GM19240 (cell line): ENCODE measurements around the gene HTR3B.
"Not testable (repeated sequence)": the region's sequence is repeated elsewhere in the genome, so short reads cannot be mapped to it uniquely, and the experiment has no call there.

Experiments
- DNase-seq: peaks from one replicate; pipeline ENCODE4 v3.0.0; 2011; ENCODE audit warnings: low spot score; ENCODE audit not compliant: insufficient read length

Gene HTR3B

GRCh38 chr11:113904379-113905101 lies at the start of gene HTR3B:
HTR3B (plus strand) TSS chr11:113904796; CDS start chr11:113904934, 138 bp downstream.
- no peak for DNase-seq

GRCh38 chr11:113855803-113856202 lies 48.8 kb upstream of the HTR3B start:
- no peak for DNase-seq

GRCh38 chr11:113856966-113857759 lies 47.4 kb upstream of the HTR3B start:
- DNase-seq = no peak

GRCh38 chr11:113859665-113860064 lies 44.9 kb upstream of the HTR3B start:
- DNase-seq = peak; percentile 16

GRCh38 chr11:113862435-113862834 lies 42.2 kb upstream of the HTR3B start:
- DNase-seq = no peak

- no peak for DNase-seq
Observed at GRCh38 chr11:113864410-113864809, 40.2 kb upstream of the HTR3B start.

GRCh38 chr11:113865873-113866272 lies 38.7 kb upstream of the HTR3B start:
- DNase-seq = no peak

- no peak for DNase-seq
Observed at GRCh38 chr11:113867843-113868503, 36.6 kb upstream of the HTR3B start.

GRCh38 chr11:113871336-113871735 lies 33.3 kb upstream of the HTR3B start:
- no peak for DNase-seq

GRCh38 chr11:113873236-113873626 lies 31.4 kb upstream of the HTR3B start:
- no peak for DNase-seq

GRCh38 chr11:113874096-113874495 lies 30.5 kb upstream of the HTR3B start:
- no peak for DNase-seq

- DNase-seq = no peak
Observed at GRCh38 chr11:113874581-113875233, 29.9 kb upstream of the HTR3B start.

- DNase-seq = peak; percentile 88
Observed at GRCh38 chr11:113875234-113876073, 29.1 kb upstream of the HTR3B start, which contains the start of gene USP28. USP28 (minus strand) TSS chr11:113875572; CDS start chr11:113875501, 71 bp downstream.

GRCh38 chr11:113876074-113876797 lies 28.4 kb upstream of the HTR3B start:
- DNase-seq = no peak

GRCh38 chr11:113876798-113877669 lies 27.6 kb upstream of the HTR3B start:
- DNase-seq = no peak

- no peak for DNase-seq
Observed at GRCh38 chr11:113877670-113878055, 26.9 kb upstream of the HTR3B start.

GRCh38 chr11:113879446-113879845 lies 25.1 kb upstream of the HTR3B start:
- DNase-seq = not testable (repeated sequence)

GRCh38 chr11:113880971-113881370 lies 23.6 kb upstream of the HTR3B start:
- no peak for DNase-seq

GRCh38 chr11:113881856-113882255 lies 22.7 kb upstream of the HTR3B start:
- no peak for DNase-seq
